ENCODE measurements around the gene CCDC141.

DNA sequence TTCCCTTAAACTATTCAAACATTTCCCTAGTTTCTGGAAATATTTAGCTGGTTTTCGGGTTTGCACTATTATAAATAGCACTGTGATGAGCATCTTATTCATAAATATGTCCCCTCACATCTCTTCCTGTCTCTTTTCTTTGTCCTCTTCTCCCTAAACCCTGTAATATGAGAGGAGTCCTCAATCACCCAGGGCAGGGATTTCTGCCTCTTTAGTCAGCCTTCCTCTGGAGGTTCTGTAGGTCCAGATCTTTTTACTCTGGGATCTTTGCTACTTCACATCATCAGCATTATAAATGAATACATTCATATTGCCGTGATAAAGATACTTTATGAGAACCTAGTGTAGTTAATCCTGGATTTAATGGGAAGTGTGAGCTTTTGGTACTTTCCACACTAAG lies 154.8 kb downstream of the CCDC141 start:
- TF ChIP-seq REST (IDR thresholded peaks at IDR 0.05; ENCODE audit: insufficient read depth in 1 of 2, low read depth in 2 of 2, low read length in 2 of 2): no peak
- TF ChIP-seq FOXP2 (optimal IDR thresholded peaks at IDR 0.05; ENCODE audit: borderline replicate concordance, extremely low read depth, extremely low read length, insufficient read depth): no peak
- no peak for TF ChIP-seq TAF1 (IDR thresholded peaks at IDR 0.05; ENCODE audit: borderline replicate concordance, insufficient read depth, low read length)
- TF ChIP-seq SIN3A (IDR thresholded peaks at IDR 0.05; ENCODE audit: borderline replicate concordance, insufficient read depth, low read length): no peak
- TF ChIP-seq POLR2AphosphoS5 (IDR thresholded peaks at IDR 0.05; ENCODE audit: low read depth, low read length): no peak
